HCT116 (cell line): Measurements from ENCODE around the gene COQ10A. TPM values are rescaled to one million over a fixed set of nuclear protein-coding genes. Genes with fewer than 3 reads are reported as not detected.

Experiments
- ATAC-seq: fragments of 200-7000 bp; cut with Tn5 transposase; 2 replicates; pipeline ENCODE4 v1.9.1; 2020; ENCODE audit warnings: mild to moderate bottlenecking, moderate library complexity
- BruUV-seq: library from RNA; stranded (reverse); fragments of 400-500 nt; replicated peaks from 2 replicates; lab custom pipeline; 2021; lab: Mats Ljungman, UMichigan
- CTCF ChIA-PET: fragments of 300-600 bp; sonication (Branson Sonifier 250); formaldehyde crosslinking; loops from one replicate; lab custom pipeline; 2021; ENCODE audit warnings: antibody characterized with exemption; lab: Charles Lee
- POLR2A ChIA-PET: fragments of 300-600, 350-600 bp; sonication (Branson Sonifier 250); formaldehyde crosslinking; loops from one replicate; lab custom pipeline; 2021; ENCODE audit warnings: antibody characterized with exemption; lab: Charles Lee
- RAD21 ChIA-PET, 2 experiments: fragments of 300-600 bp; sonication (Branson Sonifier 250); formaldehyde crosslinking; loops; one replicate each; lab custom pipeline; 2023; ENCODE audit warnings: low total read pairs in 2 of 2; ENCODE audit not compliant: uncharacterized antibody in 2 of 2, unreplicated experiment in 2 of 2, low non-redundant PET in 1 of 2; lab: Charles Lee
- DNase-seq: peaks from one replicate; pipeline ENCODE4 v3.0.0-alpha.2; 2010; ENCODE audit warnings: low read depth, low spot score
- H2AFZ ChIP-seq: fragments of 200-600 bp; shearing (Covaris generic), sonication (generic); 2 replicates; pipeline ENCODE4 v1.6.1; 2017; ENCODE audit warnings: low read depth, mixed run types, mixed read lengths, antibody characterized with exemption, low read length; ENCODE audit not compliant: poor library complexity, severe bottlenecking
- H3K27ac ChIP-seq: 2 replicates; pipeline ENCODE4 v1.5.1; 2012; ENCODE audit warnings: low read depth, low read length
- H3K27me3 ChIP-seq: fragments of 200-600 bp; sonication (generic); 2 replicates; pipeline ENCODE4 v1.6.1; 2016; ENCODE audit warnings: mixed run types, low read length, mixed read lengths; ENCODE audit not compliant: insufficient read depth
- H3K36me3 ChIP-seq, 2 experiments: fragments of 200-500 bp in 1 of 2; fragments of 200-600 bp in 1 of 2; sonication (Bioruptor generic) in 1 of 2; sonication (generic) in 1 of 2; 2 replicates each; pipeline versions ENCODE4 v1.5.1 to v1.6.1; 2014 to 2016; ENCODE audit warnings: low read length in 2 of 2, inconsistent platforms in 1 of 2, mixed read lengths in 1 of 2, mixed run types in 1 of 2; ENCODE audit not compliant: insufficient read depth in 2 of 2, control insufficient read depth in 1 of 2
- H3K4me1 ChIP-seq, 2 experiments: fragments of 200-600 bp in 1 of 2; sonication (generic) in 1 of 2; 2 replicates each; pipeline versions ENCODE4 v1.5.1 to v1.6.1; 2012 to 2017; ENCODE audit warnings: low read length in 2 of 2, inconsistent platforms in 1 of 2, mild to moderate bottlenecking in 1 of 2, mixed read lengths in 1 of 2, mixed run types in 1 of 2, moderate library complexity in 1 of 2; ENCODE audit not compliant: insufficient read depth in 2 of 2, control insufficient read depth in 1 of 2
- H3K4me2 ChIP-seq: fragments of 200-600 bp; sonication (generic); 2 replicates; pipeline ENCODE4 v1.6.1; 2017; ENCODE audit warnings: mixed run types, low read length, mixed read lengths
- H3K4me3 ChIP-seq, 2 experiments: fragments of 200-600 bp in 1 of 2; sonication (generic) in 1 of 2; replicated peaks in 1 of 2; 2 replicates each; pipeline ENCODE4 v1.5.1; 2011 to 2016; ENCODE audit warnings: low read length in 2 of 2, control low read depth in 1 of 2, low read depth in 1 of 2, mild to moderate bottlenecking in 1 of 2, mixed read lengths in 1 of 2, mixed run types in 1 of 2
- H3K79me2 ChIP-seq: fragments of 200-600 bp; sonication (generic); 2 replicates; pipeline ENCODE4 v1.6.1; 2017; ENCODE audit warnings: mild to moderate bottlenecking, mixed run types, low read length, moderate library complexity, mixed read lengths; ENCODE audit not compliant: insufficient read depth
- H3K9ac ChIP-seq: fragments of 200-600 bp; sonication (generic); 2 replicates; pipeline ENCODE4 v1.6.1; 2016; ENCODE audit warnings: low read length, mixed read lengths
- H3K9me2 ChIP-seq: fragments of 200-600 bp; sonication (generic), shearing (Covaris generic); 2 replicates; pipeline ENCODE4 v1.6.1; 2017; ENCODE audit warnings: mixed run types, mild to moderate bottlenecking, moderate library complexity; ENCODE audit not compliant: insufficient read depth
- H3K9me3 ChIP-seq, 2 experiments: fragments of 200-500 bp in 1 of 2; fragments of 200-600 bp in 1 of 2; sonication (Bioruptor generic) in 1 of 2; sonication (generic) in 1 of 2; 2 replicates each; pipeline ENCODE4 v1.6.1; 2014 to 2017; ENCODE audit warnings: low read length in 2 of 2, mixed read lengths in 2 of 2, inconsistent platforms in 1 of 2, low read depth in 1 of 2, mild to moderate bottlenecking in 1 of 2, mixed run types in 1 of 2, moderate library complexity in 1 of 2; ENCODE audit not compliant: control insufficient read depth in 1 of 2, insufficient read depth in 1 of 2
- H4K20me1 ChIP-seq: fragments of 200-600 bp; sonication (generic), shearing (Covaris generic); 2 replicates; pipeline ENCODE4 v1.6.1; 2017; ENCODE audit warnings: mixed run types, mild to moderate bottlenecking, moderate library complexity; ENCODE audit not compliant: insufficient read depth
- CBX3 ChIP-seq: IDR thresholded peaks from 2 replicates; pipeline ENCODE4 v1.6.1; 2012; ENCODE audit warnings: low read depth
- CEBPB ChIP-seq: IDR thresholded peaks from 2 replicates; pipeline ENCODE4 v1.6.1; 2012; ENCODE audit warnings: low read depth
- EZH2 ChIP-seq: fragments of 200-600 bp; sonication (generic); IDR thresholded peaks from 2 replicates; pipeline ENCODE4 v1.6.1; 2017; ENCODE audit warnings: antibody characterized with exemption, mixed run types
- EZH2phosphoT487 ChIP-seq: fragments of 200-600 bp; IDR thresholded peaks from 2 replicates; pipeline ENCODE4 v1.6.1; 2018; ENCODE audit warnings: antibody characterized with exemption, borderline replicate concordance
- JUND ChIP-seq: IDR thresholded peaks from 2 replicates; pipeline ENCODE4 v1.6.1; 2012
- POLR2AphosphoS5 ChIP-seq: IDR thresholded peaks from 2 replicates; pipeline ENCODE4 v1.6.1; 2011; ENCODE audit warnings: mild to moderate bottlenecking, low read depth, low read length, moderate library complexity
- SP1 ChIP-seq: IDR thresholded peaks from 2 replicates; pipeline ENCODE4 v1.6.1; 2012; ENCODE audit warnings: low read depth
- SRF ChIP-seq: IDR thresholded peaks from 2 replicates; pipeline ENCODE4 v1.6.1; 2012; ENCODE audit warnings: low read depth
- TCF7L2 ChIP-seq: IDR thresholded peaks from 2 replicates; pipeline ENCODE4 v1.7.0; 2011; ENCODE audit warnings: borderline replicate concordance, inconsistent platforms; ENCODE audit not compliant: insufficient read depth, insufficient read length; ENCODE audit errors: extremely low read depth
- YY1 ChIP-seq: IDR thresholded peaks from 2 replicates; pipeline ENCODE4 v1.6.1; 2011; ENCODE audit warnings: low read length, low read depth, moderate library complexity, mild to moderate bottlenecking; ENCODE audit not compliant: insufficient replicate concordance; ENCODE audit errors: extremely low read depth
- ZFX ChIP-seq: fragments of 450-650 bp; IDR thresholded peaks from 2 replicates; pipeline ENCODE4 v1.6.1; 2017
- ZNF274 ChIP-seq: fragments of 200-500 bp; sonication (Bioruptor generic); IDR thresholded peaks from 2 replicates; pipeline ENCODE4 v1.6.1; 2014; ENCODE audit warnings: mild to moderate bottlenecking, low read depth, low read length, inconsistent platforms
- intact Hi-C: fragments of 100-400 bp; cut with micrococcal nuclease; formaldehyde crosslinking; loops from 2 replicates; pipeline ENCODE4 v1.10.0; 2022
- total RNA-seq: library from RNA; stranded (reverse); gene quantifications from one replicate; pipeline ENCODE4 v1.2.1, GENCODE V29; 2021; ENCODE audit not compliant: unreplicated experiment
- TF ChIP-seq, protein P1 (sequence below): IDR thresholded peaks from 2 replicates; pipeline ENCODE4 v1.6.1; 2012
- TF ChIP-seq, protein P2 (sequence below): IDR thresholded peaks from 2 replicates; pipeline ENCODE4 v1.6.1; 2011; ENCODE audit warnings: mild to moderate bottlenecking, low read length, moderate library complexity; ENCODE audit not compliant: insufficient replicate concordance; ENCODE audit errors: extremely low read depth
- TF ChIP-seq, protein P3 (sequence below), 3 experiments: fragments of 200-600 bp in 1 of 3; sonication (generic) in 1 of 3; IDR thresholded peaks in 2 of 3; conservative IDR thresholded peaks in 1 of 3; 2 replicates each; pipeline ENCODE4 v1.5.1; 2012 to 2017; ENCODE audit warnings: low read depth in 2 of 3, low read length in 2 of 3, antibody characterized with exemption in 1 of 3, borderline replicate concordance in 1 of 3, control low read depth in 1 of 3, mild to moderate bottlenecking in 1 of 3, mixed read lengths in 1 of 3, mixed run types in 1 of 3, moderate library complexity in 1 of 3; ENCODE audit not compliant: insufficient read depth in 1 of 3

The COQ10A gene
- total RNA-seq, 1 experiment from 2014 or later, result 11.7 TPM

DNA sequence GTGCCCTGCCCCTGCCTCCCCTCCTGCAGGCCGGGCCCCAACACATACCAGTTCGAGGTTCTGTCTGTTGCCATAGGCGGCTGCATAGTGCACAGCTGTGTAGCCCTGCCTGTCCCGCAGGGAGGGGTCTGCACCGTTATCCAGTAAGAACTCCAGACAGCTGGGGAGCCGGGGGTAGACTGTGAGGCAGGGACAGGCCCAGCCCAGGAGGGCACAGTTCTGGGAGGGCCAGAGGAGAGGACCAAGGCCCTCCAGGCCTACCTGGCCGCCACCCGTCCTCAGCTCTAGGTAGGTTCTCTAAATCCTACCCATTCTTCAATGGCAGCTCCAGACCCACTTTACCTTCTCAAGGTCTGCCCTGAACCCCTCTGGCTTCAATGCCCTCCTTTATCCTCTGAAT, 18.0 kb upstream of the COQ10A start:
- Histone ChIP-seq H4K20me1 (no peaks in the 10 kb centered on the region), H3K27me3 (no peaks in the 10 kb centered on the region), H2AFZ (no peak overlapping the region), H3K9ac (no peak overlapping the region), H3K27ac (no peak overlapping the region), H3K36me3 (peaks cover 57 to 62% of the 10 kb centered on the region in 2 experiments), H3K4me1 (no peaks in the 10 kb centered on the region), H3K9me3 (no peaks in the 10 kb centered on the region), H3K4me3 (no peak overlapping the region), H3K4me2 (no peak overlapping the region), H3K79me2 (peaks cover under 1% of the 10 kb centered on the region; the same call in 1 of the 2 replicates), H3K9me2 (no peaks in the 10 kb centered on the region)
- DNase-seq, result no peak
- no peak for ATAC-seq
- BruUV-seq, result no TSS peak
- RAD21 ChIA-PET, result no interaction called here
- POLR2A ChIA-PET, result no interaction called here
- CTCF ChIA-PET, result no interaction called here
- TF ChIP-seq JUND (no peak), POLR2AphosphoS5 (no peak), SP1 (no peak), CBX3 (no peak), SRF (no peak), YY1 (no peak), CEBPB (no peak), ZFX (no peak), EZH2phosphoT487 (no peak), EZH2 (no peak), TCF7L2 (no peak), ZNF274 (no peak)
- TF ChIP-seq, protein P1, sequence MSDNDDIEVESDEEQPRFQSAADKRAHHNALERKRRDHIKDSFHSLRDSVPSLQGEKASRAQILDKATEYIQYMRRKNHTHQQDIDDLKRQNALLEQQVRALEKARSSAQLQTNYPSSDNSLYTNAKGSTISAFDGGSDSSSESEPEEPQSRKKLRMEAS, result no peak
- TF ChIP-seq, protein P2, sequence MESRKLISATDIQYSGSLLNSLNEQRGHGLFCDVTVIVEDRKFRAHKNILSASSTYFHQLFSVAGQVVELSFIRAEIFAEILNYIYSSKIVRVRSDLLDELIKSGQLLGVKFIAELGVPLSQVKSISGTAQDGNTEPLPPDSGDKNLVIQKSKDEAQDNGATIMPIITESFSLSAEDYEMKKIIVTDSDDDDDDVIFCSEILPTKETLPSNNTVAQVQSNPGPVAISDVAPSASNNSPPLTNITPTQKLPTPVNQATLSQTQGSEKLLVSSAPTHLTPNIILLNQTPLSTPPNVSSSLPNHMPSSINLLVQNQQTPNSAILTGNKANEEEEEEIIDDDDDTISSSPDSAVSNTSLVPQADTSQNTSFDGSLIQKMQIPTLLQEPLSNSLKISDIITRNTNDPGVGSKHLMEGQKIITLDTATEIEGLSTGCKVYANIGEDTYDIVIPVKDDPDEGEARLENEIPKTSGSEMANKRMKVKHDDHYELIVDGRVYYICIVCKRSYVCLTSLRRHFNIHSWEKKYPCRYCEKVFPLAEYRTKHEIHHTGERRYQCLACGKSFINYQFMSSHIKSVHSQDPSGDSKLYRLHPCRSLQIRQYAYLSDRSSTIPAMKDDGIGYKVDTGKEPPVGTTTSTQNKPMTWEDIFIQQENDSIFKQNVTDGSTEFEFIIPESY, result no peak
- TF ChIP-seq, protein P3, sequence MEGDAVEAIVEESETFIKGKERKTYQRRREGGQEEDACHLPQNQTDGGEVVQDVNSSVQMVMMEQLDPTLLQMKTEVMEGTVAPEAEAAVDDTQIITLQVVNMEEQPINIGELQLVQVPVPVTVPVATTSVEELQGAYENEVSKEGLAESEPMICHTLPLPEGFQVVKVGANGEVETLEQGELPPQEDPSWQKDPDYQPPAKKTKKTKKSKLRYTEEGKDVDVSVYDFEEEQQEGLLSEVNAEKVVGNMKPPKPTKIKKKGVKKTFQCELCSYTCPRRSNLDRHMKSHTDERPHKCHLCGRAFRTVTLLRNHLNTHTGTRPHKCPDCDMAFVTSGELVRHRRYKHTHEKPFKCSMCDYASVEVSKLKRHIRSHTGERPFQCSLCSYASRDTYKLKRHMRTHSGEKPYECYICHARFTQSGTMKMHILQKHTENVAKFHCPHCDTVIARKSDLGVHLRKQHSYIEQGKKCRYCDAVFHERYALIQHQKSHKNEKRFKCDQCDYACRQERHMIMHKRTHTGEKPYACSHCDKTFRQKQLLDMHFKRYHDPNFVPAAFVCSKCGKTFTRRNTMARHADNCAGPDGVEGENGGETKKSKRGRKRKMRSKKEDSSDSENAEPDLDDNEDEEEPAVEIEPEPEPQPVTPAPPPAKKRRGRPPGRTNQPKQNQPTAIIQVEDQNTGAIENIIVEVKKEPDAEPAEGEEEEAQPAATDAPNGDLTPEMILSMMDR (IDR thresholded peaks at IDR 0.05 in 2 of 3, conservative IDR thresholded peaks at IDR 0.05 in 1 of 3; ENCODE audit: borderline replicate concordance in 1 of 3, insufficient read depth in 1 of 3, low read depth in 2 of 3, low read length in 2 of 3), result no peak
- intact Hi-C loops, result no loop called here
